HL-60 (cell line): Measurements from ENCODE around the gene ANKRD40.

ENCODE experiments used
- GABPA ChIP-seq: IDR thresholded peaks from 2 replicates; pipeline ENCODE4 v1.6.1; 2012; ENCODE audit warnings: low read depth
- POLR2AphosphoS5 ChIP-seq: IDR thresholded peaks from 2 replicates; pipeline ENCODE4 v1.6.1; 2012; ENCODE audit warnings: low read depth
- TF ChIP-seq, protein P1 (sequence below): IDR thresholded peaks from one replicate; pipeline ENCODE4 v1.5.1; 2011; ENCODE audit warnings: low read length, control low read depth, inconsistent platforms; ENCODE audit not compliant: insufficient read depth
- TF ChIP-seq, protein P2 (sequence below): IDR thresholded peaks from 2 replicates; pipeline ENCODE4 v1.6.1; 2012; ENCODE audit warnings: low read depth; ENCODE audit not compliant: insufficient replicate concordance

DNA sequence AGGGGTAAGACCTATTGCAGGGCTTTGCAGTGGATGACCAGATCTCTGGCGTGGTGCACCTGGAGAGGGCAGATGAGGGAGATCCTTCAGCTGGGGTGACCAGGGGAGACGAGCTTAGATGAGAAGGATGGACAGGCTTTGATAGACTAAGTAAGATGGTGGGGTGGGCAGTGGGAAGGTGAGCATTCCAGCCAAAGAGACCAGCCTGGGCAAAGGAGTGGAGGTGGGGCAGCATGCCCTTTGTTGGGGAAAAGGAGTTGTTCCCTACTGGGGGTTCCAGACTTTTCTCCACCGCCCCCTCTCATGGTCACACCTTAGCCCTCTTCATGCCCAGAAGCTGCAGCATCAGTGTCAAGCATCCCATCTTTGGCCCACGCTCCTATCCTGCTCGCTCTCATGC is 27.6 kb downstream of the ANKRD40 start:
- TF ChIP-seq, protein P1, sequence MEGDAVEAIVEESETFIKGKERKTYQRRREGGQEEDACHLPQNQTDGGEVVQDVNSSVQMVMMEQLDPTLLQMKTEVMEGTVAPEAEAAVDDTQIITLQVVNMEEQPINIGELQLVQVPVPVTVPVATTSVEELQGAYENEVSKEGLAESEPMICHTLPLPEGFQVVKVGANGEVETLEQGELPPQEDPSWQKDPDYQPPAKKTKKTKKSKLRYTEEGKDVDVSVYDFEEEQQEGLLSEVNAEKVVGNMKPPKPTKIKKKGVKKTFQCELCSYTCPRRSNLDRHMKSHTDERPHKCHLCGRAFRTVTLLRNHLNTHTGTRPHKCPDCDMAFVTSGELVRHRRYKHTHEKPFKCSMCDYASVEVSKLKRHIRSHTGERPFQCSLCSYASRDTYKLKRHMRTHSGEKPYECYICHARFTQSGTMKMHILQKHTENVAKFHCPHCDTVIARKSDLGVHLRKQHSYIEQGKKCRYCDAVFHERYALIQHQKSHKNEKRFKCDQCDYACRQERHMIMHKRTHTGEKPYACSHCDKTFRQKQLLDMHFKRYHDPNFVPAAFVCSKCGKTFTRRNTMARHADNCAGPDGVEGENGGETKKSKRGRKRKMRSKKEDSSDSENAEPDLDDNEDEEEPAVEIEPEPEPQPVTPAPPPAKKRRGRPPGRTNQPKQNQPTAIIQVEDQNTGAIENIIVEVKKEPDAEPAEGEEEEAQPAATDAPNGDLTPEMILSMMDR, result no peak
- TF ChIP-seq, protein P2, sequence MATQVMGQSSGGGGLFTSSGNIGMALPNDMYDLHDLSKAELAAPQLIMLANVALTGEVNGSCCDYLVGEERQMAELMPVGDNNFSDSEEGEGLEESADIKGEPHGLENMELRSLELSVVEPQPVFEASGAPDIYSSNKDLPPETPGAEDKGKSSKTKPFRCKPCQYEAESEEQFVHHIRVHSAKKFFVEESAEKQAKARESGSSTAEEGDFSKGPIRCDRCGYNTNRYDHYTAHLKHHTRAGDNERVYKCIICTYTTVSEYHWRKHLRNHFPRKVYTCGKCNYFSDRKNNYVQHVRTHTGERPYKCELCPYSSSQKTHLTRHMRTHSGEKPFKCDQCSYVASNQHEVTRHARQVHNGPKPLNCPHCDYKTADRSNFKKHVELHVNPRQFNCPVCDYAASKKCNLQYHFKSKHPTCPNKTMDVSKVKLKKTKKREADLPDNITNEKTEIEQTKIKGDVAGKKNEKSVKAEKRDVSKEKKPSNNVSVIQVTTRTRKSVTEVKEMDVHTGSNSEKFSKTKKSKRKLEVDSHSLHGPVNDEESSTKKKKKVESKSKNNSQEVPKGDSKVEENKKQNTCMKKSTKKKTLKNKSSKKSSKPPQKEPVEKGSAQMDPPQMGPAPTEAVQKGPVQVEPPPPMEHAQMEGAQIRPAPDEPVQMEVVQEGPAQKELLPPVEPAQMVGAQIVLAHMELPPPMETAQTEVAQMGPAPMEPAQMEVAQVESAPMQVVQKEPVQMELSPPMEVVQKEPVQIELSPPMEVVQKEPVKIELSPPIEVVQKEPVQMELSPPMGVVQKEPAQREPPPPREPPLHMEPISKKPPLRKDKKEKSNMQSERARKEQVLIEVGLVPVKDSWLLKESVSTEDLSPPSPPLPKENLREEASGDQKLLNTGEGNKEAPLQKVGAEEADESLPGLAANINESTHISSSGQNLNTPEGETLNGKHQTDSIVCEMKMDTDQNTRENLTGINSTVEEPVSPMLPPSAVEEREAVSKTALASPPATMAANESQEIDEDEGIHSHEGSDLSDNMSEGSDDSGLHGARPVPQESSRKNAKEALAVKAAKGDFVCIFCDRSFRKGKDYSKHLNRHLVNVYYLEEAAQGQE, result no peak
- TF ChIP-seq GABPA (no peak), POLR2AphosphoS5 (no peak)
